Pancreas (tissue), 10 donors: Measurements from ENCODE around the gene NDUFB7. TPM values are rescaled to one million over a fixed set of nuclear protein-coding genes. Genes with fewer than 3 reads are reported as not detected.

Source experiments
- ATAC-seq, 4 donors: fragments of 200-7000 bp; cut with Tn5 transposase; one replicate each; pipeline versions ENCODE4 v1.8.0 to v1.9.1; 2020; ENCODE audit warnings: mild to moderate bottlenecking in 4 of 4, moderate library complexity in 4 of 4
- DNase-seq, 6 donors: peaks; one replicate each; pipeline ENCODE4 v3.0.0-alpha.2; 2020
- FAIRE-seq: peaks from 2 replicates; lab custom pipeline; 2012; peaks lifted over from hg19 to GRCh38; lab: Jason Lieb, UNC
- H3K27ac ChIP-seq, 4 donors: fragments of 200-600 bp; sonication (generic); 1 replicate in 3 of 4; 2 replicates in 1 of 4; pipeline versions ENCODE4 v1.5.0 to v1.8.0; 2020
- H3K27me3 ChIP-seq, 4 donors: fragments of 200-600 bp; one replicate each; pipeline ENCODE4 v1.8.0; 2021
- H3K36me3 ChIP-seq, 3 donors: fragments of 200-600 bp; sonication (generic) in 1 of 3; one replicate each; pipeline versions ENCODE4 v1.5.0 to v1.8.0; 2020 to 2021
- H3K4me1 ChIP-seq, 3 donors: fragments of 200-600 bp; one replicate each; pipeline ENCODE4 v1.8.0; 2021
- H3K4me3 ChIP-seq, 4 donors: fragments of 200-600 bp; sonication (generic) in 2 of 4; one replicate each; pipeline versions ENCODE4 v1.5.0 to v1.8.0; 2020 to 2021
- H3K9me3 ChIP-seq, 4 donors: fragments of 200-600 bp; one replicate each; pipeline ENCODE4 v1.8.0; 2021
- CTCF ChIP-seq, 4 donors: fragments of 200-600 bp; sonication (generic) in 3 of 4; IDR thresholded peaks; one replicate each; pipeline versions ENCODE4 v1.5.0 to v1.8.0; 2021; ENCODE audit warnings: antibody characterized with exemption in 4 of 4
- WGBS, 2 donors: extraction: QIAGEN DNeasy Blood & Tissue Kit; methylation state at CpG; one replicate each; pipeline ENCODE4 v1.1.7; 2013; 5-methylcytosine and 5-hydroxymethylcytosine counted together
- intact Hi-C, 3 donors: fragments of 100-400 bp; cut with DNase I; formaldehyde crosslinking; loops; one replicate each; pipeline versions ENCODE4 v1.11.1 to v1.14.2; 2022
- microRNA-seq, 2 donors: library from miRNA; unstranded; fragments of <30 nt; microRNA quantifications; one replicate each; pipeline versions ENCODE4 to v1.1.0, GENCODE V29; 2019 to 2020
- polyA plus RNA-seq, 2 donors: library from polyadenylated mRNA; stranded (reverse); fragments of 200-250 nt; gene quantifications; one replicate each; pipeline ENCODE4 v1.2.3, GENCODE V29; 2013
- total RNA-seq, 6 donors: library from RNA; stranded (reverse); fragmentation: NEBNext Ultra II Directional in 4 of 6; extraction: Animal tissue kit (Norgen Biotek cat#: 25700) in 4 of 6; gene quantifications; one replicate each; pipeline versions ENCODE4 v1.2.1 to v1.2.4, GENCODE V29; 2021 to 2023
- donor health status: healthy with polysubstance abuse.
- donor health status: DM: no; HTN: no; CAD: no; lungs with moderate emphysema.
- donor health status: DM: no; HTN: no; CAD: no.
- donor health status: control.
- donor health status: control.
- donor health status: Bipolar disorder and iron deficiency.
- donor health status: DM: yes; HTN: yes; CAD: no.
- donor health status: DM: no; HTN: no; CAD: no.
- donor health status: DM: no; HTN: no; CAD: no.
- donor health status: DM: yes; HTN: yes; CAD: no.

The NDUFB7 gene
- total and polyA plus RNA-seq, 8 donors, result 62.5 to 270 (median 77.0) TPM

- peak overlapping the region; percentile 98 to 100 (median 98) for H3K27ac ChIP-seq
- no peak for DNase-seq
Observed at GRCh38 chr19:14519245-14519859, 52.5 kb downstream of the NDUFB7 start.

GRCh38 chr19:14517840-14518505 is 53.9 kb downstream of the NDUFB7 start, which contains the start of gene DNAJB1:
Gene DNAJB1 (minus strand): TSS chr19:14518397. CDS start chr19:14518349, 48 bp downstream.
- Histone ChIP-seq H3K27ac (peak within 1 kb of the TSS; percentile 98 to 100 (median 98)), H3K36me3 (peaks cover 0 to 12% (median 2%) of the 10 kb centered on the region in 3 donors), H3K9me3 (no peaks in the 10 kb centered on the region), H3K4me1 (peaks cover 14 to 39% (median 34%) of the 10 kb centered on the region in 3 donors), H3K27me3 (no peaks in the 10 kb centered on the region), H3K4me3 (peak within 1 kb of the TSS; percentile 43 to 95 (median 85))
- peak; percentile 62 to 82 (median 70) for ATAC-seq
- DNase-seq, result peak; percentile 78 to 92 (median 86)
- FAIRE-seq, result no peak
- no peak for TF ChIP-seq CTCF (IDR thresholded peaks at IDR 0.05)
- intact Hi-C loops, result no loop called here
- 1% methylated on average over 66 to 80 of the region's 82 CpGs for WGBS, 2 donors

More at GRCh38 chr19:14519245-14519859, 52.5 kb downstream of the NDUFB7 start:
- intact Hi-C loops, result no loop called here
- Histone ChIP-seq H3K27me3 (no peaks in the 10 kb centered on the region), H3K36me3 (peaks cover 0 to 12% (median 2%) of the 10 kb centered on the region in 3 donors), H3K4me1 (peaks cover 14 to 35% (median 30%) of the 10 kb centered on the region in 3 donors), H3K4me3 (no peak overlapping the region), H3K9me3 (no peaks in the 10 kb centered on the region)
- 86 to 90% methylated on average over 22 of the region's 22 CpGs for WGBS, 2 donors
- FAIRE-seq (no peak), ATAC-seq (no peak)
- no peak for TF ChIP-seq CTCF (IDR thresholded peaks at IDR 0.05)

- H3K27me3 ChIP-seq, result no peaks in the 10 kb centered on the region
- 1% methylated on average over 27 to 32 of the region's 32 CpGs for WGBS, 2 donors
- intact Hi-C loops, result no loop called here
- peaks cover 14 to 39% (median 34%) of the 10 kb centered on the region in 3 donors for H3K4me1 ChIP-seq
- ATAC-seq, result peak in 1 of 4 donors; percentile 4
- TF ChIP-seq CTCF (IDR thresholded peaks at IDR 0.05), result no peak
- peak in 1 of 6 donors; percentile 87 for DNase-seq
- H3K27ac ChIP-seq, result peak overlapping the region; percentile 98 to 100 (median 98)
- peaks cover 0 to 12% (median 2%) of the 10 kb centered on the region in 3 donors for H3K36me3 ChIP-seq
- no peaks in the 10 kb centered on the region for H3K9me3 ChIP-seq
- peak overlapping the region; percentile 43 to 95 (median 85) for H3K4me3 ChIP-seq
- no peak for FAIRE-seq
Observed at GRCh38 chr19:14517446-14517839, 54.4 kb downstream of the NDUFB7 start.

GRCh38 chr19:14516746-14517438 is 55.0 kb downstream of the NDUFB7 start:
- intact Hi-C loops, result no loop called here
- H3K36me3 ChIP-seq, result peaks cover 0 to 12% (median 2%) of the 10 kb centered on the region in 3 donors
- no peak for TF ChIP-seq CTCF (IDR thresholded peaks at IDR 0.05)
- no peak for FAIRE-seq
- peak in 3 of 6 donors; percentile 29 to 67 (median 63) for DNase-seq
- H3K4me1 ChIP-seq, result peaks cover 14 to 39% (median 34%) of the 10 kb centered on the region in 3 donors
- no peaks in the 10 kb centered on the region for H3K27me3 ChIP-seq
- peak overlapping the region; percentile 43 to 95 (median 85) for H3K4me3 ChIP-seq
- H3K9me3 ChIP-seq, result no peaks in the 10 kb centered on the region
- ATAC-seq, result peak in 2 of 4 donors; percentile 0 to 1
- WGBS, 2 donors, result 16 to 20% methylated on average over 22 of the region's 22 CpGs
- H3K27ac ChIP-seq, result peak overlapping the region in 3 of 4 donors; percentile 98 to 100 (median 98)

Small RNAs within 50 kb of the gene (microRNA-seq; reads per million reads assigned to microRNA genes)
- 0 reads per million in 2 donors for gene MIR639

Other genes with a start within 250 kb of the NDUFB7 start
- gene ADGRE5, start 190.6 kb downstream of the NDUFB7 start, total RNA-seq, result 10 to 100 TPM; 23.0 to 37.7 (median 31.2) TPM
- 10 to 100 TPM; 14.0 to 19.5 TPM for gene ADGRE5, start 190.6 kb downstream of the NDUFB7 start, polyA plus RNA-seq
- gene DDX39A, start 152.7 kb downstream of the NDUFB7 start, total RNA-seq, result 10 to 100 TPM in 5 of 6 donors, 1 to 10 TPM in 1; 9.3 to 25.7 (median 16.7) TPM
- gene DDX39A, start 152.7 kb downstream of the NDUFB7 start, polyA plus RNA-seq, result 10 to 100 TPM; 80.0 to 86.6 TPM
- 10 to 100 TPM; 55.5 to 91.5 (median 75.0) TPM for gene PKN1, start 138.8 kb downstream of the NDUFB7 start, total RNA-seq
- 10 to 100 TPM; 50.5 to 58.0 TPM for gene PKN1, start 138.8 kb downstream of the NDUFB7 start, polyA plus RNA-seq
- under 1 TPM in 5 of 6 donors, not detected in 1; 0.12 to 0.58 (median 0.22) TPM for gene PTGER1, start 96.7 kb downstream of the NDUFB7 start, total RNA-seq
- under 1 TPM; 0.31 to 0.61 TPM for gene PTGER1, start 96.7 kb downstream of the NDUFB7 start, polyA plus RNA-seq
- gene GIPC1, start 75.9 kb downstream of the NDUFB7 start, total RNA-seq, result 10 to 100 TPM; 19.0 to 34.0 (median 22.4) TPM
- gene GIPC1, start 75.9 kb downstream of the NDUFB7 start, polyA plus RNA-seq, result 10 to 100 TPM; 53.0 to 53.1 TPM
- gene DNAJB1, start 53.7 kb downstream of the NDUFB7 start, total RNA-seq, result 10 to 100 TPM; 22.7 to 63.0 (median 29.3) TPM
- 10 to 100 TPM; 22.4 to 39.6 TPM for gene DNAJB1, start 53.7 kb downstream of the NDUFB7 start, polyA plus RNA-seq
- 10 to 100 TPM; 41.8 to 68.5 (median 50.8) TPM for gene TECR, start 42.5 kb downstream of the NDUFB7 start, total RNA-seq
- gene TECR, start 42.5 kb downstream of the NDUFB7 start, polyA plus RNA-seq, result 100 to 1,000 TPM; 115 to 129 TPM
- gene CLEC17A, start 11.0 kb upstream of the NDUFB7 start, total RNA-seq, result under 1 TPM in 3 of 6 donors, not detected in 3; 0.09 to 0.15 (median 0.13) TPM
- gene CLEC17A, start 11.0 kb upstream of the NDUFB7 start, polyA plus RNA-seq, result under 1 TPM in 1 of 2 donors, not detected in 1; 0.11 TPM
- gene ADGRE3, start 102.8 kb upstream of the NDUFB7 start, total RNA-seq, result under 1 TPM in 2 of 6 donors, not detected in 4; 0.41 to 0.83 TPM
- not detected for gene ADGRE3, start 102.8 kb upstream of the NDUFB7 start, polyA plus RNA-seq
- gene ZNF333, start 118.0 kb upstream of the NDUFB7 start, total RNA-seq, result 1 to 10 TPM; 5.4 to 9.9 (median 7.6) TPM
- 10 to 100 TPM; 10.4 to 14.4 TPM for gene ZNF333, start 118.0 kb upstream of the NDUFB7 start, polyA plus RNA-seq
- gene ADGRE2, start 206.5 kb upstream of the NDUFB7 start, total RNA-seq, result 1 to 10 TPM in 2 of 6 donors, under 1 TPM in 4; 0.31 to 4.5 (median 0.83) TPM
- under 1 TPM; 0.31 to 0.65 TPM for gene ADGRE2, start 206.5 kb upstream of the NDUFB7 start, polyA plus RNA-seq